Loucy (cell line): ENCODE data around the gene ATP13A3.
A peak's percentile ranks its signal among the peaks of the same experiment; 100 is the strongest.
"Not testable (repeated sequence)": the region's sequence is repeated elsewhere in the genome, so short reads cannot be mapped to it uniquely, and the experiment has no call there.

ENCODE experiments used
- H2AFZ ChIP-seq: fragments of 200-600 bp; sonication (generic); 2 replicates; pipeline ENCODE4 v1.6.0; 2016; ENCODE audit warnings: antibody characterized with exemption, mild to moderate bottlenecking, low read length, moderate library complexity
- H3F3A ChIP-seq: fragments of 200-600 bp; 2 replicates; pipeline ENCODE4 v1.6.0; 2016; ENCODE audit warnings: antibody characterized with exemption, low read depth, mild to moderate bottlenecking
- H3K27me3 ChIP-seq: fragments of 200-600 bp; sonication (generic); 2 replicates; pipeline ENCODE4 v1.6.1; 2014; ENCODE audit warnings: low read length, mild to moderate bottlenecking; ENCODE audit not compliant: insufficient read depth, poor library complexity, severe bottlenecking
- H3K36me3 ChIP-seq: fragments of 200-600 bp; sonication (generic); 2 replicates; pipeline ENCODE4 v1.6.1; 2016; ENCODE audit warnings: low read length; ENCODE audit not compliant: insufficient read depth
- H3K4me1 ChIP-seq: fragments of 200-600 bp; sonication (generic); 2 replicates; pipeline ENCODE4 v1.5.1; 2014; ENCODE audit warnings: low read length, mild to moderate bottlenecking; ENCODE audit not compliant: insufficient read depth, poor library complexity, severe bottlenecking
- H3K4me2 ChIP-seq: fragments of 200-600 bp; sonication (generic); 2 replicates; pipeline ENCODE4 v1.6.0; 2014; ENCODE audit warnings: antibody characterized with exemption, low read length, low read depth, mild to moderate bottlenecking; ENCODE audit not compliant: poor library complexity, severe bottlenecking
- H3K4me3 ChIP-seq: fragments of 200-600 bp; sonication (generic); 2 replicates; pipeline ENCODE4 v1.5.1; 2014; ENCODE audit warnings: low read length, mild to moderate bottlenecking, mixed read lengths; ENCODE audit not compliant: poor library complexity, severe bottlenecking
- H3K79me2 ChIP-seq: fragments of 200-600 bp; sonication (generic); 2 replicates; pipeline ENCODE4 v1.6.1; 2014; ENCODE audit warnings: low read length; ENCODE audit not compliant: insufficient read depth
- H3K9ac ChIP-seq: fragments of 200-600 bp; sonication (generic); 2 replicates; pipeline ENCODE4 v1.6.0; 2014; ENCODE audit warnings: mild to moderate bottlenecking, low read depth, low read length, moderate library complexity; ENCODE audit not compliant: poor library complexity, severe bottlenecking
- H3K9me2 ChIP-seq: fragments of 200-600 bp; sonication (generic); replicated peaks from 2 replicates; pipeline ENCODE4 v1.6.1; 2016; ENCODE audit warnings: low read depth, low read length, mixed read lengths
- H3K9me3 ChIP-seq: fragments of 200-600 bp; sonication (generic); 2 replicates; pipeline ENCODE4 v1.6.1; 2014; ENCODE audit warnings: mild to moderate bottlenecking, antibody characterized with exemption, low read length, low read depth; ENCODE audit not compliant: insufficient read depth
- H4K20me1 ChIP-seq: fragments of 200-600 bp; sonication (generic); 2 replicates; pipeline ENCODE4 v1.6.0; 2014; ENCODE audit warnings: antibody characterized with exemption, low read length, mild to moderate bottlenecking; ENCODE audit not compliant: insufficient read depth, poor library complexity, severe bottlenecking
- EZH2phosphoT487 ChIP-seq: fragments of 200-600 bp; IDR thresholded peaks from 2 replicates; pipeline ENCODE4 v1.6.1; 2018; ENCODE audit warnings: antibody characterized with exemption, mild to moderate bottlenecking, moderate library complexity, borderline replicate concordance
- TF ChIP-seq, protein P1 (sequence below): fragments of 200-600 bp; sonication (generic); conservative IDR thresholded peaks from 2 replicates; pipeline ENCODE4 v1.5.1; 2014; ENCODE audit warnings: mild to moderate bottlenecking, antibody characterized with exemption, low read length

Gene ATP13A3

DNA sequence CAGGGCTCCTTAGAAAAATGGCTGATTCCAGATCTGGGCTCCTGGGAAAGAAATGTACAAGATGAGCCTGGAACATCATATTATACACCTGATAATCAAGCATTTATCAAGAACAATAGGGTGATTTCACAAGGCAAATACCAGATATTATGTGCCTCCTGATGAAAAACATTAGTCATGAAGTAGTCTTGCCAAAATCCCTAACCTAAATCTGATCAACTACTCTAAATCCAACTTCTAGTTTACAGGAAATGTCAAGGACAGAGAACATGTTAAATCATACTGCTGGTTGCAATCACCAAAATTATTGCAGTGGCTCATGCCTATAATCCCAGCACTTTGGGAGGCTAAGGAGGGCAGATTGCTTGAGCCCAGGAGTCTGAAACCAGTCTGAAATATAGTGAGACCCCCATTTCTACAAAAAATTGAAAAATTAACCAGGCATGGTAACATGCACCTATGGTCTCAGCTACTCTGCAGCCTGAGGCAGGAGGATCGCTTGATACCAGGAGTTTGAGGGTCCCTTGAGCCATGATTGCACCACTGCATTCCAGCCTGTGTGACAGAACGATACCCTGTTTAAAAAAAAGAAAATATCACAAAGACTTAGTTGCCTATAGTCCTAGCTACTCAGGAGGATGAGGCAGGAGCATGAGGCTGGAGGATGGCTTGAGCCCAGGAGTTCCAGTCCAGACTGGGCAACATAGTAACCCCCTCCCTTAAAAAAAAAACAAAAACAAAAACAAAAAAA, 34.9 kb upstream of the ATP13A3 start:
- H3K9ac ChIP-seq: no peak overlapping the region
- no peaks in the 10 kb centered on the region for H3K9me2 ChIP-seq
- TF ChIP-seq, protein P1, sequence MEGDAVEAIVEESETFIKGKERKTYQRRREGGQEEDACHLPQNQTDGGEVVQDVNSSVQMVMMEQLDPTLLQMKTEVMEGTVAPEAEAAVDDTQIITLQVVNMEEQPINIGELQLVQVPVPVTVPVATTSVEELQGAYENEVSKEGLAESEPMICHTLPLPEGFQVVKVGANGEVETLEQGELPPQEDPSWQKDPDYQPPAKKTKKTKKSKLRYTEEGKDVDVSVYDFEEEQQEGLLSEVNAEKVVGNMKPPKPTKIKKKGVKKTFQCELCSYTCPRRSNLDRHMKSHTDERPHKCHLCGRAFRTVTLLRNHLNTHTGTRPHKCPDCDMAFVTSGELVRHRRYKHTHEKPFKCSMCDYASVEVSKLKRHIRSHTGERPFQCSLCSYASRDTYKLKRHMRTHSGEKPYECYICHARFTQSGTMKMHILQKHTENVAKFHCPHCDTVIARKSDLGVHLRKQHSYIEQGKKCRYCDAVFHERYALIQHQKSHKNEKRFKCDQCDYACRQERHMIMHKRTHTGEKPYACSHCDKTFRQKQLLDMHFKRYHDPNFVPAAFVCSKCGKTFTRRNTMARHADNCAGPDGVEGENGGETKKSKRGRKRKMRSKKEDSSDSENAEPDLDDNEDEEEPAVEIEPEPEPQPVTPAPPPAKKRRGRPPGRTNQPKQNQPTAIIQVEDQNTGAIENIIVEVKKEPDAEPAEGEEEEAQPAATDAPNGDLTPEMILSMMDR: no peak
- TF ChIP-seq EZH2phosphoT487: no peak
- H3K79me2 ChIP-seq: no peaks in the 10 kb centered on the region
- no peak overlapping the region for H2AFZ ChIP-seq
- no peaks in the 10 kb centered on the region for H3K9me3 ChIP-seq
- no peaks in the 10 kb centered on the region for H3F3A ChIP-seq
- no peak overlapping the region for H3K4me3 ChIP-seq
- H3K4me1 ChIP-seq: no peaks in the 10 kb centered on the region
- no peaks in the 10 kb centered on the region for H3K36me3 ChIP-seq
- no peaks in the 10 kb centered on the region for H3K27me3 ChIP-seq
- H3K4me2 ChIP-seq: no peak overlapping the region
- no peaks in the 10 kb centered on the region for H4K20me1 ChIP-seq

DNA sequence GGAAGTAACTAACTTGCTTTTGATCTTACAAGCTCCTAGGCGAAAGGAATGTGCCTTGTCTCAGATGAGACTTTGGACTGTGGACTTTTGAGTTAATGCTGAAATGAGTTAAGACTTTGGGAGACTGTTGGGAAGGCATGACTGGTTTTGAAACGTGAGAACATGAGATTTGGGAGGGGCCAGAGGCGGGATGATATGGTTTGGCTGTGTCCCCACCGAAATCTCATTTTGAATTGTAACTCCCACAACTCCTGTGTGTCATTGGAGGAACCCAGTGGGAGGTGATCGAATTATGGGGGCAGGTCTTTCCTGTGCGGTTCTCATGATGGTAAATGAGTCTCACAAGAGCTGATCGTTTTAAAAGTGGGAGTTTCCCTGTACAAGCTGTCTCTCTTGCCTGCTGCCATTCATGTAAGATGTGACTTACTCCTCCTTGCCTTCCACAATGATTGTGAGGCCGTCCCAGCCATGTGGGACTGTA, 33.9 kb upstream of the ATP13A3 start:
- H3K36me3 ChIP-seq, H3K4me2 ChIP-seq, H3K27me3 ChIP-seq, H3K4me3 ChIP-seq, H3K9me2 ChIP-seq, H3K9me3 ChIP-seq, H4K20me1 ChIP-seq, H3K4me1 ChIP-seq, H3K79me2 ChIP-seq, H3F3A ChIP-seq, H2AFZ ChIP-seq, H3K9ac ChIP-seq: not testable (repeated sequence)

DNA sequence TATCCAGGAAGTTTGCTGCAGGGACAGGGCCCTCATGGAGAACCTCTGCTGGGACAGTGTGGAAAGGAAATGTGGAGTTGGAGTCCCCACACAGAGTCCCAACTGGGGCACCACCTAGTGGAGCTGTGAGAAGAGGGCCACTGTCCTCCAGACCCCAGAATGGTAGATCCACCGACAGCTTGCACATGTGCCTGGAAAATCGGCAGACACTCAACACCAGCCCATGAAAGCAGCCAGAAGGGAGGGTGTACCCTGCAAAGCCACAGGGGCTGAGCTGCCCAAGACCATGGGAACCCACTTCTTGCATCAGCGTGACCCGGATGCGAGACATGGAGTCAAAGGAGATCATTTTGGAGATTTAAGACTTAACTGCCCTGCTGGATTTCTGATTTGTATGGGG, 33.4 kb upstream of the ATP13A3 start:
- H4K20me1 ChIP-seq, H3F3A ChIP-seq, H3K9me3 ChIP-seq, H3K9ac ChIP-seq, H2AFZ ChIP-seq, H3K4me2 ChIP-seq, H3K79me2 ChIP-seq, H3K4me1 ChIP-seq, H3K4me3 ChIP-seq, H3K9me2 ChIP-seq, H3K36me3 ChIP-seq, H3K27me3 ChIP-seq: not testable (repeated sequence)
- TF ChIP-seq, protein P1: peak; percentile 55

DNA sequence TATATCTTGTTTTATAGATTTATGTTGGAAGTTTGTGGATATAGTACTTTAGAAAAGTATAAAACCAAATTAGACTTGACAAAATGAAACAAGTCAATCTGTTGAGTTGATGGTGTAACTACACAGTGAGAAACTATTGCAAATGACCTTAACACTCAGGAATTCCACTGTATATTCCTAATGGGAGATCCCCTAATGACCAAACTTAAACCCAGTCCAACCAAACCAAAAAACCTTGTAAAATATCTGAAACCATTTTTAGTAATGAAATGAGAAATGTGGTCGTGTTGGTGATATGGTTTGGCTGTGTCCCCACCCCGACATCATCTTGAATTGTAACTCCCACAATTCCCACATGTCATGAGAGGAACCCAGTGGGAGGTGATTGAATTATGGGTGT, 31.9 kb upstream of the ATP13A3 start:
- Histone ChIP-seq H3K4me2 (no peak overlapping the region), H3K9me3 (no peaks in the 10 kb centered on the region), H3K27me3 (no peaks in the 10 kb centered on the region), H3K4me1 (no peaks in the 10 kb centered on the region), H3K36me3 (no peaks in the 10 kb centered on the region), H3F3A (no peaks in the 10 kb centered on the region), H2AFZ (no peak overlapping the region), H3K4me3 (no peak overlapping the region), H3K9ac (no peak overlapping the region), H4K20me1 (no peaks in the 10 kb centered on the region), H3K79me2 (no peaks in the 10 kb centered on the region), H3K9me2 (no peaks in the 10 kb centered on the region)
- TF ChIP-seq, protein P1: no peak
- no peak for TF ChIP-seq EZH2phosphoT487
